Measurements from ENCODE around the gene ZNF555. TPM values are rescaled to one million over a fixed set of nuclear protein-coding genes. Genes with fewer than 3 reads are reported as not detected.

ZNF555 gene
- total and polyA plus RNA-seq, 9 of the 15 experiments (the other 6 are each of a cell fraction or from before 2014, with no cell fraction given), result 2.0 to 6.7 (median 5.4) TPM

- TF ChIP-seq, protein P1, sequence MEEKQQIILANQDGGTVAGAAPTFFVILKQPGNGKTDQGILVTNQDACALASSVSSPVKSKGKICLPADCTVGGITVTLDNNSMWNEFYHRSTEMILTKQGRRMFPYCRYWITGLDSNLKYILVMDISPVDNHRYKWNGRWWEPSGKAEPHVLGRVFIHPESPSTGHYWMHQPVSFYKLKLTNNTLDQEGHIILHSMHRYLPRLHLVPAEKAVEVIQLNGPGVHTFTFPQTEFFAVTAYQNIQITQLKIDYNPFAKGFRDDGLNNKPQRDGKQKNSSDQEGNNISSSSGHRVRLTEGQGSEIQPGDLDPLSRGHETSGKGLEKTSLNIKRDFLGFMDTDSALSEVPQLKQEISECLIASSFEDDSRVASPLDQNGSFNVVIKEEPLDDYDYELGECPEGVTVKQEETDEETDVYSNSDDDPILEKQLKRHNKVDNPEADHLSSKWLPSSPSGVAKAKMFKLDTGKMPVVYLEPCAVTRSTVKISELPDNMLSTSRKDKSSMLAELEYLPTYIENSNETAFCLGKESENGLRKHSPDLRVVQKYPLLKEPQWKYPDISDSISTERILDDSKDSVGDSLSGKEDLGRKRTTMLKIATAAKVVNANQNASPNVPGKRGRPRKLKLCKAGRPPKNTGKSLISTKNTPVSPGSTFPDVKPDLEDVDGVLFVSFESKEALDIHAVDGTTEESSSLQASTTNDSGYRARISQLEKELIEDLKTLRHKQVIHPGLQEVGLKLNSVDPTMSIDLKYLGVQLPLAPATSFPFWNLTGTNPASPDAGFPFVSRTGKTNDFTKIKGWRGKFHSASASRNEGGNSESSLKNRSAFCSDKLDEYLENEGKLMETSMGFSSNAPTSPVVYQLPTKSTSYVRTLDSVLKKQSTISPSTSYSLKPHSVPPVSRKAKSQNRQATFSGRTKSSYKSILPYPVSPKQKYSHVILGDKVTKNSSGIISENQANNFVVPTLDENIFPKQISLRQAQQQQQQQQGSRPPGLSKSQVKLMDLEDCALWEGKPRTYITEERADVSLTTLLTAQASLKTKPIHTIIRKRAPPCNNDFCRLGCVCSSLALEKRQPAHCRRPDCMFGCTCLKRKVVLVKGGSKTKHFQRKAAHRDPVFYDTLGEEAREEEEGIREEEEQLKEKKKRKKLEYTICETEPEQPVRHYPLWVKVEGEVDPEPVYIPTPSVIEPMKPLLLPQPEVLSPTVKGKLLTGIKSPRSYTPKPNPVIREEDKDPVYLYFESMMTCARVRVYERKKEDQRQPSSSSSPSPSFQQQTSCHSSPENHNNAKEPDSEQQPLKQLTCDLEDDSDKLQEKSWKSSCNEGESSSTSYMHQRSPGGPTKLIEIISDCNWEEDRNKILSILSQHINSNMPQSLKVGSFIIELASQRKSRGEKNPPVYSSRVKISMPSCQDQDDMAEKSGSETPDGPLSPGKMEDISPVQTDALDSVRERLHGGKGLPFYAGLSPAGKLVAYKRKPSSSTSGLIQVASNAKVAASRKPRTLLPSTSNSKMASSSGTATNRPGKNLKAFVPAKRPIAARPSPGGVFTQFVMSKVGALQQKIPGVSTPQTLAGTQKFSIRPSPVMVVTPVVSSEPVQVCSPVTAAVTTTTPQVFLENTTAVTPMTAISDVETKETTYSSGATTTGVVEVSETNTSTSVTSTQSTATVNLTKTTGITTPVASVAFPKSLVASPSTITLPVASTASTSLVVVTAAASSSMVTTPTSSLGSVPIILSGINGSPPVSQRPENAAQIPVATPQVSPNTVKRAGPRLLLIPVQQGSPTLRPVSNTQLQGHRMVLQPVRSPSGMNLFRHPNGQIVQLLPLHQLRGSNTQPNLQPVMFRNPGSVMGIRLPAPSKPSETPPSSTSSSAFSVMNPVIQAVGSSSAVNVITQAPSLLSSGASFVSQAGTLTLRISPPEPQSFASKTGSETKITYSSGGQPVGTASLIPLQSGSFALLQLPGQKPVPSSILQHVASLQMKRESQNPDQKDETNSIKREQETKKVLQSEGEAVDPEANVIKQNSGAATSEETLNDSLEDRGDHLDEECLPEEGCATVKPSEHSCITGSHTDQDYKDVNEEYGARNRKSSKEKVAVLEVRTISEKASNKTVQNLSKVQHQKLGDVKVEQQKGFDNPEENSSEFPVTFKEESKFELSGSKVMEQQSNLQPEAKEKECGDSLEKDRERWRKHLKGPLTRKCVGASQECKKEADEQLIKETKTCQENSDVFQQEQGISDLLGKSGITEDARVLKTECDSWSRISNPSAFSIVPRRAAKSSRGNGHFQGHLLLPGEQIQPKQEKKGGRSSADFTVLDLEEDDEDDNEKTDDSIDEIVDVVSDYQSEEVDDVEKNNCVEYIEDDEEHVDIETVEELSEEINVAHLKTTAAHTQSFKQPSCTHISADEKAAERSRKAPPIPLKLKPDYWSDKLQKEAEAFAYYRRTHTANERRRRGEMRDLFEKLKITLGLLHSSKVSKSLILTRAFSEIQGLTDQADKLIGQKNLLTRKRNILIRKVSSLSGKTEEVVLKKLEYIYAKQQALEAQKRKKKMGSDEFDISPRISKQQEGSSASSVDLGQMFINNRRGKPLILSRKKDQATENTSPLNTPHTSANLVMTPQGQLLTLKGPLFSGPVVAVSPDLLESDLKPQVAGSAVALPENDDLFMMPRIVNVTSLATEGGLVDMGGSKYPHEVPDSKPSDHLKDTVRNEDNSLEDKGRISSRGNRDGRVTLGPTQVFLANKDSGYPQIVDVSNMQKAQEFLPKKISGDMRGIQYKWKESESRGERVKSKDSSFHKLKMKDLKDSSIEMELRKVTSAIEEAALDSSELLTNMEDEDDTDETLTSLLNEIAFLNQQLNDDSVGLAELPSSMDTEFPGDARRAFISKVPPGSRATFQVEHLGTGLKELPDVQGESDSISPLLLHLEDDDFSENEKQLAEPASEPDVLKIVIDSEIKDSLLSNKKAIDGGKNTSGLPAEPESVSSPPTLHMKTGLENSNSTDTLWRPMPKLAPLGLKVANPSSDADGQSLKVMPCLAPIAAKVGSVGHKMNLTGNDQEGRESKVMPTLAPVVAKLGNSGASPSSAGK (IDR thresholded peaks at IDR 0.05), result peak; percentile 88
- no peak for TF ChIP-seq MCM2 (IDR thresholded peaks at IDR 0.05; ENCODE audit: low read depth)
- TF ChIP-seq HOMEZ (CRISPR knock-in tag; IDR thresholded peaks at IDR 0.05), result no peak
- no peak for TF ChIP-seq SRSF7 (optimal IDR thresholded peaks at IDR 0.05; ENCODE audit: low read depth, low read length)
- no peak for TF ChIP-seq CBX8 (IDR thresholded peaks at IDR 0.05; ENCODE audit: borderline replicate concordance, extremely low read depth, low read depth, low read length, poor library complexity, severe bottlenecking)
- no peak for TF ChIP-seq DNMT1 (IDR thresholded peaks at IDR 0.05)
- TF ChIP-seq E2F1 (CRISPR knock-in tag; IDR thresholded peaks at IDR 0.05), result no peak
- TF ChIP-seq MCM5 (IDR thresholded peaks at IDR 0.05; ENCODE audit: low read depth), result no peak
- no peak for TF ChIP-seq TAF15 (IDR thresholded peaks at IDR 0.05; ENCODE audit: low read depth, low read length)
- TF ChIP-seq ZNF146 (CRISPR knock-in tag; IDR thresholded peaks at IDR 0.05; ENCODE audit: unreplicated experiment), result no peak
- peak; percentile 25; the same call in 1 of the 2 replicates for TF ChIP-seq ARID1B (IDR thresholded peaks at IDR 0.05)
These were observed at the start of gene ZNF555 (continued) for GRCh38 chr19:2840794-2841791.

Data from K562 (cell line).